GM18526 (cell line): ENCODE data around the gene C1QTNF9.
"Not testable (repeated sequence)": the region's sequence is repeated elsewhere in the genome, so short reads cannot be mapped to it uniquely, and the experiment has no call there.

Source experiments
- POLR2A ChIP-seq: IDR thresholded peaks from 3 replicates; pipeline ENCODE4 v1.6.1; 2011; ENCODE audit not compliant: insufficient read length; ENCODE audit errors: extremely low read depth

C1QTNF9 gene

GRCh38 chr13:24309300-24309699, at the start of gene C1QTNF9:
TSS of gene C1QTNF9 (plus strand) at chr13:24309580. CDS start at chr13:24316004, 6,424 bp downstream.
- not testable (repeated sequence) for TF ChIP-seq POLR2A

- no peak for TF ChIP-seq POLR2A
Observed at GRCh38 chr13:24261566-24261965, 47.8 kb upstream of the C1QTNF9 start.

GRCh38 chr13:24263632-24264031, 45.7 kb upstream of the C1QTNF9 start:
- TF ChIP-seq POLR2A = no peak

- no peak for TF ChIP-seq POLR2A
Observed at GRCh38 chr13:24264976-24265375, 44.4 kb upstream of the C1QTNF9 start.

- no peak for TF ChIP-seq POLR2A
Observed at GRCh38 chr13:24265453-24265852, 43.9 kb upstream of the C1QTNF9 start.

- TF ChIP-seq POLR2A = no peak
Observed at GRCh38 chr13:24267274-24267673, 42.1 kb upstream of the C1QTNF9 start.

- no peak for TF ChIP-seq POLR2A
Observed at GRCh38 chr13:24267801-24268200, 41.6 kb upstream of the C1QTNF9 start.

- TF ChIP-seq POLR2A = no peak
Observed at GRCh38 chr13:24269821-24270220, 39.6 kb upstream of the C1QTNF9 start.

- peak; percentile 49 for TF ChIP-seq POLR2A
Observed at GRCh38 chr13:24270639-24271141, 38.7 kb upstream of the C1QTNF9 start.

- TF ChIP-seq POLR2A = no peak
Observed at GRCh38 chr13:24271231-24271600, 38.2 kb upstream of the C1QTNF9 start.

- TF ChIP-seq POLR2A = no peak
Observed at GRCh38 chr13:24271601-24272451, 37.6 kb upstream of the C1QTNF9 start.

GRCh38 chr13:24272452-24273161, 36.8 kb upstream of the C1QTNF9 start:
- TF ChIP-seq POLR2A = no peak

- no peak for TF ChIP-seq POLR2A
Observed at GRCh38 chr13:24273926-24274325, 35.5 kb upstream of the C1QTNF9 start.

GRCh38 chr13:24274452-24275021, 34.8 kb upstream of the C1QTNF9 start:
- TF ChIP-seq POLR2A = no peak

GRCh38 chr13:24275041-24275440, 34.3 kb upstream of the C1QTNF9 start:
- no peak for TF ChIP-seq POLR2A

GRCh38 chr13:24276306-24276705, 33.1 kb upstream of the C1QTNF9 start:
- no peak for TF ChIP-seq POLR2A
